ENCODE data around the gene THSD4. TPM values are rescaled to one million over a fixed set of nuclear protein-coding genes. Genes with fewer than 3 reads are reported as not detected.

THSD4 gene
- total and polyA plus RNA-seq, 2 experiments from 2014 or later: 5.1 to 25.5 TPM

GRCh38 chr15:71638876-71639275 is 523.6 kb downstream of the THSD4 start:
- H3K4me3 ChIP-seq: no peak overlapping the region

GRCh38 chr15:71639471-71639870 is 524.2 kb downstream of the THSD4 start:
- Histone ChIP-seq H3K9me3 (ENCODE audit: low read depth) (no peaks in the 10 kb centered on the region), H3K36me3 (no peaks in the 10 kb centered on the region), H3K4me3 (no peak overlapping the region), H3K27ac (no peak overlapping the region), H3K27me3 (no peaks in the 10 kb centered on the region), H3K4me1 (ENCODE audit: low read depth) (peaks cover 8% of the 10 kb centered on the region)
- TF ChIP-seq CTCF (IDR thresholded peaks at IDR 0.05; ENCODE audit: low read depth, low read length): no peak
- DNase-seq (ENCODE audit: low read depth in 1 of 2, low spot score in 1 of 2): no peak

More at GRCh38 chr15:71638876-71639275, 523.6 kb downstream of the THSD4 start:
- no peak overlapping the region for H3K27ac ChIP-seq
- no peaks in the 10 kb centered on the region for H3K36me3 ChIP-seq
- H3K9me3 ChIP-seq (ENCODE audit: low read depth): no peaks in the 10 kb centered on the region
- no peak for TF ChIP-seq CTCF (IDR thresholded peaks at IDR 0.05; ENCODE audit: low read depth, low read length)
- no peaks in the 10 kb centered on the region for H3K27me3 ChIP-seq
- no peak for DNase-seq (ENCODE audit: low read depth in 1 of 2, low spot score in 1 of 2)
- peaks cover 12% of the 10 kb centered on the region for H3K4me1 ChIP-seq (ENCODE audit: low read depth)

GRCh38 chr15:71643918-71644317 is 528.6 kb downstream of the THSD4 start:
- H3K4me1 ChIP-seq (ENCODE audit: low read depth): no peaks in the 10 kb centered on the region
- no peak for DNase-seq (ENCODE audit: low read depth in 1 of 2, low spot score in 1 of 2)
- H3K9me3 ChIP-seq (ENCODE audit: low read depth): no peaks in the 10 kb centered on the region
- no peak overlapping the region for H3K27ac ChIP-seq
- TF ChIP-seq CTCF (IDR thresholded peaks at IDR 0.05; ENCODE audit: low read depth, low read length): no peak
- no peaks in the 10 kb centered on the region for H3K36me3 ChIP-seq
- no peak overlapping the region for H3K4me3 ChIP-seq
- no peaks in the 10 kb centered on the region for H3K27me3 ChIP-seq

GRCh38 chr15:71646767-71647486 is 531.7 kb downstream of the THSD4 start:
- Histone ChIP-seq H3K9me3 (ENCODE audit: low read depth) (no peaks in the 10 kb centered on the region), H3K27ac (no peak overlapping the region), H3K4me3 (no peak overlapping the region), H3K27me3 (no peaks in the 10 kb centered on the region), H3K4me1 (ENCODE audit: low read depth) (no peaks in the 10 kb centered on the region), H3K36me3 (no peaks in the 10 kb centered on the region)
- TF ChIP-seq CTCF (IDR thresholded peaks at IDR 0.05; ENCODE audit: low read depth, low read length): no peak
- no peak for DNase-seq (ENCODE audit: low read depth in 1 of 2, low spot score in 1 of 2)

GRCh38 chr15:71647487-71647808 is 532.2 kb downstream of the THSD4 start:
- H3K27me3 ChIP-seq: no peaks in the 10 kb centered on the region
- no peak for DNase-seq (ENCODE audit: low read depth in 1 of 2, low spot score in 1 of 2)
- TF ChIP-seq CTCF (IDR thresholded peaks at IDR 0.05; ENCODE audit: low read depth, low read length): no peak
- H3K27ac ChIP-seq: no peak overlapping the region
- H3K4me3 ChIP-seq: no peak overlapping the region
- no peaks in the 10 kb centered on the region for H3K36me3 ChIP-seq
- no peaks in the 10 kb centered on the region for H3K4me1 ChIP-seq (ENCODE audit: low read depth)
- no peaks in the 10 kb centered on the region for H3K9me3 ChIP-seq (ENCODE audit: low read depth)

Data from cardiac muscle cell (in vitro differentiated cells and primary cell).